Esophagus squamous epithelium (tissue), 4 donors: ENCODE measurements around the gene TRIM72.

Source experiments
- CTCF ChIP-seq, 6 experiments: fragments of 450-650 bp in 4 of 6; fragments of 200-600 bp in 2 of 6; sonication (generic) in 2 of 6; IDR thresholded peaks; one replicate each; pipeline ENCODE4 v1.5.1; 2016 to 2019; ENCODE audit warnings: antibody characterized with exemption in 6 of 6, mild to moderate bottlenecking in 4 of 6, moderate library complexity in 4 of 6
- POLR2A ChIP-seq, 4 donors: fragments of 450-650 bp; IDR thresholded peaks; one replicate each; pipeline ENCODE4 v1.6.1; 2017; ENCODE audit warnings: antibody characterized with exemption in 4 of 4, mild to moderate bottlenecking in 4 of 4, moderate library complexity in 3 of 4

- TF ChIP-seq CTCF (IDR thresholded peaks at IDR 0.05) (no peak), POLR2A (IDR thresholded peaks at IDR 0.05) (no peak)
Observed at GRCh38 chr16:31224092-31224955, 10.4 kb downstream of the TRIM72 start.
